ENCODE measurements around the gene PDE6H.

The PDE6H gene

DNA sequence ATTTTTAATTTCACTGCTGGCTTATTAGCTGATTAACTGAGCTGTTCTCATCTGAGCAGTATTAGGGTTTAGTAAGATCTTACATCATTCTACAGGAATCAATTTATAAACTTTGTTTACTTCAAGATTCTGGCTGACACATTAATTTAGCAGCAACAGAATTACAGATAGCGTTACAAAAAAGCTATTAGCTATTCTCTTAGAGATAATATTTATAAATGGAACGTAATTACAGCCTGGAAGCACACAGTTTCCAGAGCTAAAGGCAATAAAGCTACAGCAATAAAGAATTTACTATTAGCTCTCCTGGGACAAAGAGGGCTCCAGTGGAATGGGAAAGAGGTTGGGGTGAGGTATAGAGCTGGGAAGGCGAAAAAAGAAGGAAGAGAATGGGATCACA lies 34.7 kb downstream of the PDE6H start:
- no peak for DNase-seq

DNA sequence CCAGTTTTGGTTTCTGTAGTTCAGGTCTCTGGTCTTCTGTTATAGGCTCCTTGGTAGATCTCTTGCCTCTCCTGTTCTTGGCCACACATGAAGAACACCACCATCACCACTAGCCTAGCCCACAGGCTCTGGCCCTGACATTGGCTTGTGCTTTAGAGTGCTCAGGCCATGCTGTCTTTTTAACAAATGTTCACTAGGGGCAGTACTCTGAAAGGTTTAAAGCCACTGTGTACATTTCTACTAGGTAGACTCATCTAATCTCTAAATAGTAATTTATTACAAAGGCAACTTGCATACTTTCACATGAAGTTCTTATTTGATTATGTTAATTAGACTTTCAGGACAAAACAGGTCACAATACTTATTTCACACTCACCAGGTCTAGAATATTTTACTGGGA lies 38.3 kb downstream of the PDE6H start:
- no peak for DNase-seq

DNA sequence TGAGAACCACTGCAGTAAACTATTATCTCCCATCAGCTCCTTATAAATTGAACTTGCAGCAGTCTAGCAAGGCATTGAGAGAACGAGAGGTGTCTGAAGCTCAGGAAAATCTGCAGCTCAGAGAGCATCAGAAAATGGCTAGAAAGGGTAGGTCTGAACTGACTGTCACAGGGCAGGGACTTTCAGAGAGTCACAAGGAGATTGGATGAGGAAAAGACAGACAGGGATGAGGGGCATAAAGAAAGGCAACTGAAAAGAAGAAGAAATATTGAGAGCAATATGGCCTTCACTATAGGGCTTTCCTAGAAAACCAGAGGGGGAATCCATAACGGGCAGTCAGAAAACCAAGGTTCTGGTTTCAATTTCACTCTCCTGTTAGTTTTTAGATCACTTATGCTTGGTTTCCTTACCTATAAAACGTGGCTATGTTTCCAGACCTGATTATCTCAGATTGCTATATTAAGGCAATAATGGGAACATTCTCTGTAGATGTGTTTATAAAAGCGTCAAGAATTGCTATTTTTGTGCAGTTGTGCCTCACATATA lies 40.9 kb downstream of the PDE6H start:
- no peak for DNase-seq

DNA sequence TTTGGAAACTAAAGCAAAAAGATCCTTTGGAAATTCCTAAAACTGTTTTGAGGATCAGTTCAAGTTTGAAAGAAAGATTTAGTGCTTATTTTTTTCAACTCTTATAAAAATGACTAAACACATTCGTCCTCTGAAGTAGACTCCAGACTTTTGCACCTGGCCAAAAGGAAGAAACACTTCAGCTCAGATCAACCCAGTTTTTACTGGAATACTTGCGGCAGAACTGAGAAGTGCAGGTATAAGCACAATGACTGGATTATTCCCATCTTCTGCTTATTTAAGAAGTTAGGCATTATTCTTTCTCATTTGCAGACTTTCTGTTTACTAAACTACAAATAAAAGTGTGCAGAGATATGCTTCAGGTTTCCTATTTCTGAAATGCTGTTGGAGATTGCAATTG lies 41.9 kb downstream of the PDE6H start:
- DNase-seq, result no peak

DNA sequence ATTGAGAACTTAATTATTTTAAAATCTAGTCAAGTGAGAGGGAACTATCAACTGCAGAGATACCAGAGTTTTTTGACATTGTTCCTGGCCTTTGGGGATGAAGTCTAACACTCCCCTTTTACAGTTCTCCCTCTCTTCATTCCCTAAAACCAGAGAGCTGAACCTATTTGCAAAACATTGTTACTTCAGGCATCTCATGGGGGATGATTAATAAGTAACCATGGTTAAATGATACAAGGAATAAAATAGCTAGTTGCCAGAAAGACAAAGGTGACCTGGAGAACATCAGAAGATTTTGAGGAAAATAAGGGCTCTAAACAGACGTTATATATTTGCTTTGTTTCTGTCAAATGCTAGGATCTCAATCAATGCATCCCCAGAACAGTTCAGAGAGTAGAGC lies 42.3 kb downstream of the PDE6H start:
- no peak for DNase-seq

DNA sequence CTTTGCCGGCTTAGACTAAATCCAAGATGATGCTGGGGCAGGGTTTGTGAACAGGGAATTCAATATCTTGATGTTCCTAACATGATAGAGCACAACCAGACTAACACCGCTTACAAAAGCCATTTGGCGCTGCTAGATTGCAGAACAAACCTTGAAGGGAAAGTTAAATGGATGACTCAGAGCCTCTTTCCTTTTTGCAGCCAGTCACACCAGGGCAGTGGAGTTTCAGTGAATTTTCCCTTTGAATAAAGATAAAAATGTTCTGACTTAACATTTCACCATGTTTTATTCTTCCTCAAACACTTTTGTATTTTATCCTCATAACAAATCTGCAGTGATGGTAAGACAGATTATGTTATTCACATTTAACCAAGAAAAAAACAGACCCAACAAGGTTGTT lies 47.3 kb downstream of the PDE6H start:
- no peak for DNase-seq
